Neutrophil (primary cell): ENCODE measurements around the gene RHEB.

ENCODE experiments used
- H3K27ac ChIP-seq: fragments of 200-600 bp; sonication (generic); 2 replicates; pipeline ENCODE4 v1.5.1; 2016; ENCODE audit warnings: mild to moderate bottlenecking, moderate library complexity
- H3K27me3 ChIP-seq: fragments of 200-600 bp; sonication (generic); 2 replicates; pipeline ENCODE4 v1.6.0; 2016; ENCODE audit warnings: mild to moderate bottlenecking
- H3K36me3 ChIP-seq: fragments of 200-600 bp; sonication (generic); 2 replicates; pipeline ENCODE4 v1.5.1; 2017
- H3K4me1 ChIP-seq, 2 experiments: fragments of 200-600 bp in 1 of 2; sonication (generic) in 1 of 2; 1 replicate in 1 of 2; 2 replicates in 1 of 2; pipeline versions ENCODE4 v1.5.1 to v1.6.1; 2013 to 2016; ENCODE audit warnings: low read depth in 1 of 2, low read length in 1 of 2, mild to moderate bottlenecking in 1 of 2, moderate library complexity in 1 of 2; ENCODE audit not compliant: control insufficient read depth in 1 of 2, insufficient read depth in 1 of 2
- H3K4me3 ChIP-seq, 2 experiments: fragments of 200-600 bp in 1 of 2; sonication (generic) in 1 of 2; 1 replicate in 1 of 2; 2 replicates in 1 of 2; pipeline ENCODE4 v1.5.1; 2013 to 2016; ENCODE audit warnings: low read depth in 1 of 2, low read length in 1 of 2, mild to moderate bottlenecking in 1 of 2, moderate library complexity in 1 of 2
- H3K9me3 ChIP-seq: fragments of 200-600 bp; sonication (generic); 2 replicates; pipeline ENCODE4 v1.5.1; 2016
- CTCF ChIP-seq: fragments of 200-600 bp; sonication (generic); IDR thresholded peaks from 2 replicates; pipeline ENCODE4 v1.5.1; 2016; ENCODE audit warnings: antibody characterized with exemption

Gene RHEB

GRCh38 chr7:151558575-151558974 lies 38.9 kb upstream of the RHEB start:
- Histone ChIP-seq H3K9me3 (no peaks in the 10 kb centered on the region), H3K36me3 (peaks cover 6% of the 10 kb centered on the region), H3K4me1 (no peaks in the 10 kb centered on the region), H3K27me3 (peaks cover 1% of the 10 kb centered on the region), H3K27ac (no peak overlapping the region), H3K4me3 (no peak overlapping the region)
- TF ChIP-seq CTCF = no peak

- TF ChIP-seq CTCF = no peak
- H3K9me3 ChIP-seq = no peaks in the 10 kb centered on the region
- no peak overlapping the region for H3K27ac ChIP-seq
- no peak overlapping the region for H3K4me3 ChIP-seq
- H3K27me3 ChIP-seq = peaks cover 20% of the 10 kb centered on the region
- no peaks in the 10 kb centered on the region for H3K4me1 ChIP-seq
- peaks cover 6% of the 10 kb centered on the region for H3K36me3 ChIP-seq
Observed at GRCh38 chr7:151556592-151556991, 36.9 kb upstream of the RHEB start.

GRCh38 chr7:151553356-151553755 lies 33.7 kb upstream of the RHEB start:
- Histone ChIP-seq H3K4me1 (no peaks in the 10 kb centered on the region), H3K27ac (no peak overlapping the region), H3K4me3 (no peak overlapping the region), H3K36me3 (no peaks in the 10 kb centered on the region), H3K27me3 (peaks cover 35% of the 10 kb centered on the region), H3K9me3 (no peaks in the 10 kb centered on the region)
- TF ChIP-seq CTCF = no peak

GRCh38 chr7:151552352-151553028 lies 32.8 kb upstream of the RHEB start:
- Histone ChIP-seq H3K9me3 (no peaks in the 10 kb centered on the region), H3K36me3 (no peaks in the 10 kb centered on the region), H3K4me3 (no peak overlapping the region), H3K27ac (no peak overlapping the region), H3K27me3 (peaks cover 44% of the 10 kb centered on the region), H3K4me1 (no peaks in the 10 kb centered on the region)
- no peak for TF ChIP-seq CTCF

- Histone ChIP-seq H3K4me1 (no peaks in the 10 kb centered on the region), H3K36me3 (no peaks in the 10 kb centered on the region), H3K9me3 (no peaks in the 10 kb centered on the region), H3K27ac (no peak overlapping the region), H3K27me3 (peaks cover 45% of the 10 kb centered on the region), H3K4me3 (no peak overlapping the region)
- no peak for TF ChIP-seq CTCF
Observed at GRCh38 chr7:151551820-151552219, 32.1 kb upstream of the RHEB start.
